Measurements from ENCODE around the gene TRPT1.

GRCh38 chr11:64223001-64223651 lies 2.9 kb downstream of the TRPT1 start:
- no peak for TF ChIP-seq EP300 (IDR thresholded peaks at IDR 0.05; ENCODE audit: borderline replicate concordance)
- no peak for TF ChIP-seq TEAD4 (IDR thresholded peaks at IDR 0.05)
- TF ChIP-seq MAX (IDR thresholded peaks at IDR 0.05) = no peak
- no peak for TF ChIP-seq EGR1 (IDR thresholded peaks at IDR 0.05)
- TF ChIP-seq FOXM1 (IDR thresholded peaks at IDR 0.05; ENCODE audit: borderline replicate concordance, low read depth) = no peak
- no peak for TF ChIP-seq TAF1 (IDR thresholded peaks at IDR 0.05; ENCODE audit: low read depth)
- TF ChIP-seq CEBPB (IDR thresholded peaks at IDR 0.05) = no peak

Data from Ishikawa (cell line).